ENCODE data around the gene EGFL8.
A peak's percentile ranks its signal among the peaks of the same experiment; 100 is the strongest.
"Not testable (repeated sequence)": the region's sequence is repeated elsewhere in the genome, so short reads cannot be mapped to it uniquely, and the experiment has no call there.

EGFL8 gene

DNA sequence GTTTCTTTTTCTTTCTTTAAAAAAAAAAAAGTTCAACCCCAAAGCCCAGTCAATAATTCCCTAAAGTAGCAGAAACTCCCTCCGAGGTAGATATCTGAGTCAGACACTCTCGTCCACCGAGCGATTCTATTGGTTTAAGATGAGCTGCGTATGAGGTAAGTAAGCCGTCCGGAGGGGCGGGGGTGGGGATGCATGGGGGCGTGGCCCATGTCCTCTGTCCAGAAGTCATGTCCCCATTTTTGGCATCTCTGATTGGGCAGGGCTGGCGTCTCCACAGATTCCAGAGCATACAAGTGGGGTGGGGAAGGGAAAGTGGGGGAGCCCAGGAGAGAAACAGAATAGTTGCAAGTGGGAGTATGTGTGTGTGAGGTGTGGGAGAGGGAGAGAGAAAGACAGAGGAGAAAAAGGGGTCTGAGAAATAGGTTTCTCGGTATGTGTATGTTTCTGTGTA is 21.3 kb downstream of the EGFL8 start:
- DNase-seq: not testable (repeated sequence)

DNA sequence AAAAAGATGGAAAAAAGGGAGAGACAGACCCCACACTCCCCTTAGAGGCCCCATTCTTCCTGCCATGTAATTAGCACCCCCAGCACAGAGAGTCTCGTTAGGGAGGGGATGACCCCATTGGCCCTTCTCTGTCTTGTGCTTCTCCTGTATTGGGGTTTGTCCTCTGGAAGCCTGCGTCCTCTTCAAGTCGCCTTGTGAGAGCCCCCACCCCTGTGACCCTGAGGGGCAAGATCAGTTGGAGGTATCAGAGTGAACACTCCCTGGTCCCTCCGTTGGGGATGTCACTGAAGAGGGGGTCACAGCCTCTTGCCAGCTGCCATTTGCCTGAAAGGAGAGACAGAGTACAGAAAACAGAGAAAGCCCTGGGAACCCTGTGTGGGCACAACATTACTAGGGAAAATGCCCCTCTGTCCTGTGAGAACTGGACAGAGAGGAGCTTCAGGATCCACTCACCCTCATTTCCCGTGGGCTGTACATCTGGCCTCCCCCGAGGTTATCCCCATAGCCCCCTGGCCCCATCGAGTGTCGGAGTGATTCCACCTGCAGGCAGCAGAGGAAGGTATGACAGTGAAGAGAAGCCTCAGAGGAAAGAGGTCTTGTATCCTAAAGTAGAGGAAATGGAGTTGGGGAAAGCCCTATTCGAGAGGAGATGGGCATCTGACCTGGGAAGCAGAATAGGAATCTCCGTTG is 21.9 kb downstream of the EGFL8 start:
- DNase-seq: not testable (repeated sequence)

DNA sequence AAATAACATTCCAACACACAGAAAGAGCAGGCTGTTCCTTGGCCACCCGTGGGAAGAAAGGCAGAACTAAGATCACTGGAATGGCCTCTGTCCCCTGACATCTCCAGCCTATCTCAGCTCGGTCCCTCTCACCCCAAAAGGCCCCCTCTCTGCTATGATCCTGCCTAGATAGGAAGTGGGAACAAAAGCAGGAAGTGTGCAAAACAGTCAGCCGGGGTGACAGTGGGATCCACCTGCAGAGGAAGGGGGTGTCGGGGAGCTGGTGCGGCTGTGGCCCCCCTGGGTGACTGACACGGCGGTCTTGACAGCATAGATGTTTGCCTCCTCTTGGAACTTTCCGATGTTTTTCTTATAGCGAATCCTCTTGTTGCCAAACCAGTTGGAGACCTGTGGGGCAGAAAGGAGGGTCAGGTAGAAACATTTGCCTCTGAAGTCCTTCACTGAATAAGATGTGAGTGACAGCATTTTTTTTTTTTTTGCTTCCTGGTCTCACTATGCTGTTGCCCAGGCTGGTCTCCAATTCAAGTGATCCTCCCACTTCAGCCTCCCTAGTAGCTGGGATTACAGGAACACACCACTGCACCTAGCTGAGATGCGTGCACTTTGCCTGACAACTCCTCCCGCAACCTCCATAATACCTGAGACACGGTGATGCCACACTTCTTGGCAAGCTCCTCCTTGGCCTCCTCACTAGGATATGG is 22.8 kb downstream of the EGFL8 start:
- DNase-seq: no peak

DNA sequence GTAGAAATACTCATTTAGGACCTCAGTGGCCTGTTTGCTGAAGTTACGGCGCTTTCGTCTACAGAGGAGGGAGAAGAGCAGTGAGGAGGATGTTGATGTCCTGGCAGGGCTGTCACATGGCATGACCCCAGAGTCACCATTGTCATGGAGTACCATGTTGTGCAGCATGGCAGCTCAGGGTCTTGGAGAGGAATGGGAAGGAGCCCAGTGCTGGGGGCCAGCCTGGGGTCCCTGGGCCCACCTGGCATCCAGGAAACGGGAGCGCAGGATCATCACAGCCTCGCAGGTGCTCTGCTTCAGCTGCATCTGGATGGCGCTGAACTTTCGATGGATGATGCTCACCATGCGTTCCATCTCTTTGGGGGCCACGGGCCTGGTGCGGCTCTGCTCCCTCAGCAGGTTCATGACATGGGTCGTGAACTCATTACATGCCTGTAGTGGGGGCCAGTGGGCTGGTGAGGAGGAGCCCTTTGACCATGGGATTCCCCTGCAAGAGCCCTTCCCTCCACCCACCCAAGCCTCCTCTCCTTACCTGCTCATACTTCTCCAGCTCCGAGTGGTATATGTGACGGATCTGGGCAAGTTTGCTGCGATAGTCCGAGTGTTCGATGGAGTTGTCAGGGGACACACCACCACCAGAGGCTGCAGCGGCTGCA is 23.5 kb downstream of the EGFL8 start:
- DNase-seq: not testable (repeated sequence)

DNA sequence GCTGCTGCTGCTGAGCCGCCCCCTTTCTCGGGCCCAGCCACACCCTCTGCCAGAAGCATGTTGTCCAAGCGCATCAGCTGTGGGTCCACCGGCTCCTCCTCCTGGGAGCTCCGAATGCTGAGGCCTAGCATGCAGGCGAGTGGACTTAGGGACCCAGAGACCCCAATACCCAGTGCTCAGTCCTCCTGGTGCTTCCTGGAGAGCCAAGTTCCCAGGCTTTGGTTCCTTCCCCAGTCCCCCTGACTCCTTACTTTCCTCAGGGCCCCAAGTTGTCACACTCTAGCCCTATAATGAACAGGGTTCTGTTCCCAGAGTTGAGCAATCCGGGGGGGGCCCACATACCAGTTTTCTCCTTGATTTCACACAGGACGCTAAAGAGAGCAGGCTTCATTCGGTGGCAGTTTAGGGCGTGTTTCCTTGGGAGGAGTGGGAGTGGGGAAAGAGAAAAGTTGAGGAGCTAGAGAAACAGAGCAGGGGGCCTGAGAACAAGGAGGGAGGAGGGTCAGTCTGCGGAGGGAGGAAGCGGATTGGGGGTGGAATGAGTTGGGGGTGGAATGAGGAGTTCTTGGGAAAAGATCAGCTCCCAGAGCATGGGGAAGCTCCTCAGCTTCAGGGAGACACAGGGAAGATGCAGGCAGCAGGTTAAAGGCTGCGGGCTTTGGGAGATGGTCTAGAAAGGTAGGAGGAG is 24.1 kb downstream of the EGFL8 start:
- no peak for DNase-seq

DNA sequence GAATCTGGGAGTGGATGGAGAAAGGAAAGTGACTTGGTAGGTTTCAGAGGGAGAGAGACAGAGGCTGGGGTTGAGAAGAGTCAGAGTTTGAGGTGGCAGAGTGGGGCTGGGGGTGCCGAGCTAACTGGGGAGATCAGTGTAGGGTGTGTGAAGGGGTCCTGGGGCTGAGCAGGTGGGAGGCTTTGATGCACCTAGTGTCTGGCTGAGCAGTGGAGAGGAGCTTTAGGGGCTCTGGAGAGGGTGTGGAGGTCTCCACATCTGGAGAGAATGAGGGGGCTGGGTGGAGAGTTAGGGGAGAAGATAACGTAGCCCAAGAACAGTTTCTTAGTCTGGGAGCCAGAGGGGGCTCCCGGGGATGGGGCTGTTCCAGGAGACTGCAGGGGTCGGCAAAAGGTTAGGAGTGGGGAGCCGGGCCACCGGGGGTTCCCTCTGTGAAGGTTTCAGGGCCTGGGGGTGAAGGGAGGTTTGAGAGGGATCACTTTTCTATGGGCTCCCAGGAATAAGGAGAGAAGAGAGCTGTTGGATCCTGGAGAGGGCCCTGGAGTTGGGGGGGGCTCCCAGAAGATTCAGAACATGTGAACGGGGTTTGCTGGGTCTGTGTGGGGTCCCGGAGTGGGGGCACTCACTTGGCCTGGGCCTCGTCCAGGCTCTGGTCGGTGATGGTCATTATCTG is 24.8 kb downstream of the EGFL8 start:
- no peak for DNase-seq

DNA sequence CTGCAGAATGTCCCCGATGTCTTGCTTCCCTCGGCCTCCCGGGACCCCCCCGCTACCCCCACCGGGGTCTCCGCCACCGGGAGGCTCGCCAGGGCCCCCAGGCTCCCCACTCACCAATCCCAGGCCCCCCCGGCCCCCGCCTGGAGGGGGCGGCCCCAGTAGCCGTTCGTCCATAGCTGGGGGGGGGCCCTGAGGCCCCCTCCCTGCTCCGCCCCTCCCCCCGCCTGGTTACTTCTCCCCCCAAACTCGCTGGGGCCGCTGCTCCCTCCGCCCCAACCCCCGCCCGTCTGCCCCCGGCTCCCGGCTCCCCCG is 25.3 kb downstream of the EGFL8 start:
- DNase-seq: no peak

DNA sequence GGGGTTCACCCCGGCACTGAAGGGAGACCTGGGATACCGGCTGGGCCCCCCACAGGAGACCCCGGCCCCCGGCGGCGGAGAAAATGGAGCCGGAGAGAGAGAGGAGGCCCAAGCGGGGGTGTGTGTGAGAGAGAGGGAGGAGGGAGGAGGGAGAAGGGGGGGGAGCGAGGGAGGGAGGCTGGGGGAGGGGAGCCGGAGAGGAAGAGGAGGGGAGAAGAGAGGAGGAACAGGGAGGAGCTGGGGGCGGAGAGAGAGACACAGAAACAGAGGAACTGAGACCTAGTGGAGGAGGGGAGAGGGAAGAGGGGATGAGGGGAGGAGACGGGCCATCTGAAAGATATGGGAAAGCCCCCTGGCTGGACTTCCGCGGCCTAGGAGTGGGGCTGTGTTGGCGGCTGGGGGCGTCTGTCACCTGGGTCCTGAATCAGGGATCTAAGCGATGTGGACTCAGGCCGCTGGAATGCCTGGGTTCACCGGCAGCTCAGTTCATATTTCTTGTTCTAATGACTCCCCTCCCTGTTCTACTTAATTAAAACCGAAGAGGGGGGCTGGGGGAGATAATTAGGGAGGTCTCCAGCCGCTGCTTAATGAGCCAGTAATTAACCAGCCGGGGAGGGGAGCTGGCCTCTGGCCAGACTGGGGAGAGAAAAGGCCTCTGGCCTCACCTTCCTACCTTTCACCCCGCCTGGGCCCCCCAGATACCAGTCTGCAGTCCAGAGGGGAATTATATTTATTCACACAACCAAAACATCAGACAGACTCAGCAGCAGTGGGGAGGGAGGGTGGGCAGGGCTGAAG is 25.9 kb downstream of the EGFL8 start, which contains the start of gene PBX2:
TSS of gene PBX2 (minus strand) at position 149 of the 798 bp plus-strand sequence. CDS start 287 bp downstream, outside the sequence.
- peak; percentile 77 for DNase-seq

DNA sequence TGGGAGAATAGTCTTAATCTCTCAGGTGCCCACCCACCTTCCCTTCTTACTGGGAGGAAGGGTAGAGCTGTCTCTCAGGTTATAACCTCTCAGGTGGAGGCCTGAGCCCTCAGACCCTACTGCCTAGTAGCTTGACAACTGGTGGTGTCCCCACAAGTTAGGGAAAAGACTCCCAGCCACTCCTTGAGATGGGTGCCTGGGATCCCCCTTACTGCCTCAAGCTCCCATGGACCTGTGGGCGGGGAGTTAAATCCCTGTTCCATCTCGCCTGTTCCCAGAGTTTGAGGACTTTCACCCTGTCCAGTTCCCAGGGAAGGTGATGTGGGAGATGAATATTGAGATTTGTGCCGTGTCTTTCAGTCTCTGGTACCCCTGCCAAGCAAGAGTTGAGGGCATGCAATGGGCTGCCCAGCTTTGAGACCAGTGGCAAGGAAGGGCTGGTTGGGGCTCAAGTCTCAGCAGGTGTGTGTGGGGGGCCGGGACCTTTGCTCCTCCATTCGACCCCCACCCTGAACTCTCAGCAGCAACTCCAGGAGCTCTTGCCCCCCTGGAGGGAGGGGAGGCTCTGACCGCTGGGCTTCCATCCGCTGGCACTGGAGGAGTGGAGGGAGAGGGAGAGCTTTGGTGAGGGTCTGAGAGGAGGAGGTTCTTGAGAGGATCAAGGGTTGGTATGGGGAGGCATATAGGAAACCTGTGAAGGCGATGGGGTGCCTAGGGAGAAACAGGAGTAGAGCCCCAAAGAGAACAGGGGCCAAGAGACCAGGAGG is 26.7 kb downstream of the EGFL8 start:
- no peak for DNase-seq

DNA sequence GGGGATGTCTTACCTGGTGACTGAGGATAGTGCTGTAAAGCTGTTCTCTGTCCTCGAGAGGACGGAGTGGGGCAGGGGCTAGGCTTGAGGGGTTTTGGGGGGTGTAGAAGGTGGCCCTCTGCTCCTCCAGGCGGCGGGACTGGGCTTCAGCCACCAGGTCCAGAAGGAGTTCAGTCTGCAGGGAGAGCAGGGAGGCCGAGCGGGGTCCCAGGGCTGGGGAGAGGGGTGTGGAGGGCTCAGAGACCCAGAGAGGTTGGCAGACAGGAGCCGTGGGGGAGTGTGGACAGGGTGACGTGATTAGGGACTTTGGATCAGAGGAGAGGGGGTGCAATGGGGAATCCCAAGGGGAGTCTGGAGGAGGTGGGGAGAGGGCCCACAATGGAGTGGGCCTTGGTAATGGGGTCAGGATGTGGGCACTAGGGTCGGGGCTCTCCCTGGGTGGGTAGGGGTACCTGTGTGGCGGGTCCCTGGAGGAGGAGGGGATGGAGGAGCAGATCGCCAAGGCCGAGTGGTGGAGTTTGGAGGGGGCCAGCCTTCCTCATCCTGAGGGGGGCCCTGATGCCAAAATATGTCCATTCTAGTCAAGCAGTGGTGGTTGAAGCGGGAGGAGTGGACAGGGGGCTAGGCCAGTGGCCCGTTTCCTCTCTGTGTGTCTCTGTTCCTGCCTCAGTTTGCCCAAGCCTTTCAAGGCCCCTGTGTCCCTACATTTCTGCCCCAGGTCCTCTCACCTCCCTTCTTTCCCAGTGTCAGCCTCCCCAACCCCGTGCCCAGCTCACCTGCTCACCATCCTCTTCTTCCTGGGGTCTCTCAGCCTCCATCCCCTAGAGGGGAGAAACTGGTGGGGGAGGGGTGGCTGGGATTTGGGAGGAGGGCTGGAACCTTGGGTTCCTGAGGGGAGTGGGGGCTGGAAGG is 27.6 kb downstream of the EGFL8 start:
- DNase-seq: no peak

DNA sequence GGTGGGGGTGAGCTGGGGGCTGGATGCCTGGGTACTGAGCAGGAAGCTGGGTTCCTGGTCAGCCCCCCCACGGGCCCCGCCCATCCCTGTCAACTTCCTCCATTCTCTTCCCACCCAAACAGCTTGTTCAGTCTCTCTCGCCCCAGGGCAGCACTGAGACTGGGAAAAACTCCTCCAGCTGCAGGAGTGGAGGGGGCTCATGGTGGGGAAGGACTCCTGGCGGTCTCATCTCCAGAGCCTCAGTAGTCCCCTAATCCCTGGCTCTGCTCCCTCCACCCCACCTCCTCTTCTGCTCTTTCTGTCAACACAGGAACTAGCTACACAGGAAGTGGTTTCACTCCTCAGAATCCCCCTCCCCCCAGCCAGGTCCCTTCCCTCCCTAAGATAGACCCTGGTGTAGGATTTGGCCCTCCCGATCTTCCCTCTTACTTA is 28.2 kb downstream of the EGFL8 start, which contains the start of gene GPSM3:
TSS of gene GPSM3 (minus strand) at position 36 of the 432 bp plus-strand sequence. CDS start 130 bp downstream, outside the sequence.
- peak; percentile 63 for DNase-seq

DNA sequence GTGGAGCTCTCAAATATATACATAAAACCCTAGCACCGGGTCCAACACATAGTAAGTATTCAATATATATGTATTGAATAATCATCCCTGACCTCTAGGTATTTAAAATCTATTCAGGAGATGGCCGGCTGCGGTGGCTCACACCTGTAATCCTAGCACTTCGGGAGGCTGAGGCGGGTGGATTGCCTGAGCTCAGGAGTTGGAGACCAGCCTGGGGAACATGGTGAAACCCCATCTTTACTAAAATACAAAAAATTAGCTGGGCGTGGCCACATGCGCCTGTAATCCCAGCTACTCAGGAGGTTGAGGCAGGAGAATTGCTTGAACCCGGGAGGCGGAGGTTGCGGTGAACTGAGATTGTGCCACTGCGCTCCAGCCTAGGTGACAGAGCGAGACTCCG is 28.7 kb downstream of the EGFL8 start:
- not testable (repeated sequence) for DNase-seq

DNA sequence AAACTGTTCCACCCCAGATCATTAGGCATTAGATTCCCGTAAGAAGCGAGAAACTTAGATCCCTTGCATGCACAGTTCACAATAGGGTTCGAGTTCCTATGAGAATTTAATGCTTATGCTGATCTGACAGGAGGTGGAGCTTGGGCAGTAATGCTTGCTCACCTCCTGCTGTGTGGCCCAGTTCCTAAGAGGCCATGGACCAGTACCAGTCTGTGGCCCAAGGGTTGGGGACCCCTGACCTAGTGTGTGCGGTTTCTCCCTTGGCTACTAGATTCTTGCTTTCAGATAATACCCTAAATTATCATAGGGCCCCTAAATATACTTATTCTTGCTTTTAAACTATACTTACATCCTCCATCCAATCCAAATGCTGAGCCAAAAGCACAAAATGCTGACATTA is 30.0 kb downstream of the EGFL8 start:
- no peak for DNase-seq

DNA sequence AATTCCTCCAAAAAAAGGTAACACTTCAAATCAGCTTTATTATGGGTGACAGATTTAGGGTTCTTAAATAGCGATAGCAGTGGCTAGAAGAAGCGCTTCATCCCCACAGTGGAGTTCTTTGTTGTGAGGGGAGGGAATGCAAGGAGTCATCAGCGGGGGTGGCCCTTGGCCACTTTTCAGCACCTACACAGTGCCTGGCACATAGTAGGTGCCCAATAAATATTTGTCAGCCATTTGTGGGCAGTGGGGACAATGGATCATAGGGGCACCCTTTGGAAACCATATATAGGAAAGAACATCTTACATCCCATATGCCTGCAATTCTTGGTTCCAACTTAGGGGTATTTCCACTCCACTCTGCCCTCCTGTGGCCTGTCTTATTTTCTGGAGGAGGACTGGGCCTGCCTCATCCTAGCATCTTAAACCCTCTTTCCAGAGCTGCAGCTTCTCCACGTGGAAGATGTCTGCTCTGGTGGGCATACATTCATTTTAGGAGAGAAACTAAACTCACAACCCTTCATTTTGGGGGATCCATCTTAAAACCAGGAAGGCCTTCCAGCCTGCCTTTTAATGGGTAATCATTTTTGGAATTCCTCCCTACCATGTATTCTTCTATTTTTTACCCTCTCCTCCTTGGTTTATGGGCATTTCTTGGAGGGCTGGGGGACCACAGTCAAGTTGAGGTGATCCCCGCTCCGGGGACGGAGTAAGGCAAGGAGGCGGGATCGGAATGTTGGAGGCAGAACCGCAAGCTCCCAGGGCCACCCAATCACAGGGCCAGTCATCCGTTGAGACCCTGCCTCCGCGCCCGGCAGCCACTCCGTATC is 30.6 kb downstream of the EGFL8 start:
- DNase-seq: no peak

DNA sequence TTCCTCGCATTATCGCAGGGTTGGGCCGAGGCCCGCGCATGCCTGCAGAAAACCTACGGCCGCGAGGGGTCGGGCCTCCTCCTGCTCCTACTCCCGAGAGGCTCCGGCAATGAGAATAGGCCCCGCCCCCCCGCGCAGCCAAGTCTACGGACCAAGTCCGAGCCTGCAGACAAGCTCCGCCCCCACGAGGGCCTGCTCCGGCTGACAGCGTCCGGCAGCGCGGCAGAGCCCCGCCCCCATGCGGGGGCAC is 31.2 kb downstream of the EGFL8 start:
- DNase-seq: peak; percentile 100

DNA sequence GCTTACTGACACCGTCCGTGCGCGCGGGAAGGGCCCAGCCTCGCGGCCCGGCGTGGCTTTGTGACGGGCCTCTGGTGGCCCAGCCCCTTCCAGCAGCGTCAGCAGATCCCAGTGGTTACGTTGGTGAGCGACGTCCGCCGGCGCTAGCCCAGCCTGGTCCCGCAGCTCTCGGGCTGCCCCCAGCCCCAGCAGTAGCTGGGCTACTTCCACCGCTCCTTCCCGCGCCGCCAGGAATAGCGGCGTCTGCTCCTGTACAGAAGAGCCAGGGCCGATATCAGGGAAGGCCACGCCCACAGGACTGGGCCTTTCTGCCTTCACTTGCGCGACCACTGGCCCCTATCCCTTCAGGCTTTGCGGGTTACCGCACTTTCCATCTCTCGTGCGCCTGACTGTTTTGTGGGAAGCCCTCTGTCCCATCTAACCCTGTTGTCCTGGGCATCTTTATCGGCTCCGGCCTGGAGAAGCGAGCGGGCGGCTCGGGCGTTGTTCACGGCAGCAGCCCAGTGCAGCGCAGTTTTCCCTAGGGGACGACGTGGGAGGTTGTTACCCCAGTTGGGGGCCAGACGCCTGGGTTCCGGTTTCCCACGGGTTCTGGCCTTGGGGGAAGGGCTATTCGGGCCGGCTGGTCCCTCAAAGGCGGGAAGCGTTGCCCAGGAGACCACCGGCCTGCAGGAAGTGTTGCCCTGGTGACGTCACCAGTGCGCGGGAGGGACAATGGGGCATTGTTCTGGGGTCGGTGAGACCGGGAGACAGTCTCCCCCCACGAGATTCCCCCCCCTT is 31.7 kb downstream of the EGFL8 start:
- DNase-seq: peak; percentile 57

DNA sequence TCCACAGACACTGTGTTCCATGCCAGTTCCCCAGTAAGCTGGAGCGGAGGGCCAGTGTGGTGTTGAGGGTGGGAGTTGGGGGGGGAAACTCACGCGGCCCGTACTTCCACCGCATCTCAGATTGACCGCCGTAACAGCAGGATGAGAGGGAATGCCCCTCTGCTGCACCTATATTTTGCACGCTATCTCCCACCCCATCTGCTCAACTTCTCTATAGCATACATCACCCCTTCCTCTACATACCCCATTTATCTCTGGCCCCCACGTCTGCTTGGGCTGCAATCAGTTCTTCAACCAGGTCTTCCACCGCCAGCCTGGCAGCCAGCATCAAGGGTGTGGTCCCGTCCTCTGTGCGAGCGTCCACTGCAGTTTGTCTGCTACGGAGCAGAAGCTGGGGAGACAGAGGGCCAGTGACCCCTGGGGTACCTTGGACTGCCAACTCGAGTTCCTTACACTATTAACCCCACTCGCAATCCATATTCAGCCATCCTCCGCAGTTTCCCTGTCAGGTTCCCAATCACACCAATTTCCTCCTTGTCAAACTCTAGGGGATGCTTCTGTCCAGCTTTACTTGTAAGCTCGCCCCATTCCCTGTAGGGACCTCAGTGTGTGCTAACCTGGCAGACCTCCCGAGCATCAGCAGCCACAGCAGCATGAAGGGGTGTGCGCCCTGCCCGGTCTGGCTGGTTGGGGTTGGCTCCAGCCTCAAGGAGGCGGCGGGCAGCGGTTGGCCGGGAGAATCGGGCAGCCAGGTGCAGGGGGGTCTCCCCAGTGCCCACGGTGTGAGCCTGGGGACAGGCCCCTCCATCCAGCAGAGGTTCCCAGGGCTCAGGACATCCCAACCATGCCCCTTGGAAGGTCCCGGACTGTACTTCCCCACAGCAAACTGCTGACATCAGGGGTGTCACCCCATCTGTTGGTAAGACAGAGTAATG is 32.6 kb downstream of the EGFL8 start:
- DNase-seq: no peak

Measured in NK-92 treated with Interleukin-12 subunit alpha and Interleukin-12 subunit beta, amount 100 ng/mL, for 24 hours (cell line).